Hepatocyte (in vitro differentiated cells): ENCODE measurements around the gene CHCHD6. TPM values are rescaled to one million over a fixed set of nuclear protein-coding genes. Genes with fewer than 3 reads are reported as not detected.

ENCODE experiments used
- DNase-seq: peaks from one replicate; pipeline ENCODE4 v3.0.0-alpha.2; 2016; ENCODE audit warnings: low spot score
- H2AFZ ChIP-seq: fragments of 200-600 bp; sonication (generic); 2 replicates; pipeline ENCODE4 v1.6.0; 2016; ENCODE audit warnings: antibody characterized with exemption, mild to moderate bottlenecking
- H3K27ac ChIP-seq: fragments of 200-600 bp; sonication (generic); 2 replicates; pipeline ENCODE4 v1.5.1; 2016; ENCODE audit warnings: mild to moderate bottlenecking
- H3K27me3 ChIP-seq: fragments of 200-600 bp; sonication (generic); 2 replicates; pipeline ENCODE4 v1.6.1; 2016
- H3K36me3 ChIP-seq: fragments of 200-600 bp; sonication (generic); replicated peaks from 2 replicates; pipeline ENCODE4 v1.5.1; 2016; ENCODE audit warnings: low read depth; ENCODE audit not compliant: insufficient read depth
- H3K4me1 ChIP-seq: fragments of 200-600 bp; sonication (generic); 2 replicates; pipeline ENCODE4 v1.5.1; 2016; ENCODE audit warnings: mild to moderate bottlenecking, moderate library complexity; ENCODE audit not compliant: insufficient read depth
- H3K4me2 ChIP-seq: fragments of 200-600 bp; sonication (generic); 2 replicates; pipeline ENCODE4 v1.6.0; 2016
- H3K4me3 ChIP-seq: fragments of 200-600 bp; sonication (generic); 2 replicates; pipeline ENCODE4 v1.5.1; 2016; ENCODE audit warnings: mild to moderate bottlenecking
- H3K79me2 ChIP-seq: fragments of 200-600 bp; sonication (generic); 2 replicates; pipeline ENCODE4 v1.6.0; 2017; ENCODE audit warnings: mild to moderate bottlenecking
- H3K9me2 ChIP-seq: fragments of 200-600 bp; sonication (generic); replicated peaks from 2 replicates; pipeline ENCODE4 v1.6.0; 2017; ENCODE audit warnings: mild to moderate bottlenecking; ENCODE audit not compliant: insufficient read depth
- H3K9me3 ChIP-seq: fragments of 200-600 bp; sonication (generic); 2 replicates; pipeline ENCODE4 v1.5.1; 2016; ENCODE audit warnings: low read depth, mild to moderate bottlenecking
- H4K20me1 ChIP-seq: fragments of 200-600 bp; sonication (generic); 2 replicates; pipeline ENCODE4 v1.6.0; 2016; ENCODE audit warnings: mild to moderate bottlenecking; ENCODE audit not compliant: insufficient read depth, poor library complexity, severe bottlenecking
- CTCF ChIP-seq: fragments of 200-600 bp; sonication (generic); IDR thresholded peaks from 2 replicates; pipeline ENCODE4 v1.5.1; 2016; ENCODE audit warnings: antibody characterized with exemption, mild to moderate bottlenecking; ENCODE audit not compliant: poor library complexity
- EZH2 ChIP-seq: fragments of 200-600 bp; sonication (generic); IDR thresholded peaks from 2 replicates; pipeline ENCODE4 v1.6.1; 2016; ENCODE audit warnings: antibody characterized with exemption, mild to moderate bottlenecking, borderline replicate concordance
- EZH2phosphoT487 ChIP-seq: fragments of 200-600 bp; sonication (generic); IDR thresholded peaks from one replicate; pipeline ENCODE4 v1.6.1; 2018; ENCODE audit warnings: antibody characterized with exemption, mild to moderate bottlenecking, low read depth, moderate library complexity; ENCODE audit not compliant: unreplicated experiment, severe bottlenecking
- WGBS: methylation state at CpG from one replicate; pipeline ENCODE4 v1.1.6; 2016; ENCODE audit warnings: low lambda C conversion rate; ENCODE audit errors: missing lambda C conversion rate; 5-methylcytosine and 5-hydroxymethylcytosine counted together
- polyA plus RNA-seq: library from polyadenylated mRNA; unstranded; fragments of >200 nt; fragmentation: Nextera tagmentation; extraction: Ambion mirVana; gene quantifications from 2 replicates; pipeline ENCODE4 v1.2.1, GENCODE V29; 2016
- total RNA-seq: library from RNA; depleted of rRNA; stranded (reverse); fragments of >200 nt; gene quantifications from 2 replicates; pipeline ENCODE4 v1.2.3, GENCODE V29; 2014

The CHCHD6 gene
- total and polyA plus RNA-seq, 2 experiments from 2014 or later: 13.8 to 19.7 TPM

GRCh38 chr3:126931806-126932187, 227.8 kb downstream of the CHCHD6 start:
- TF ChIP-seq EZH2phosphoT487 (no peak), EZH2 (no peak), CTCF (no peak)
- no peak for DNase-seq
- H3K4me3 ChIP-seq: no peak overlapping the region
- no peak overlapping the region for H2AFZ ChIP-seq
- 69% methylated on average over 9 of the region's 9 CpGs for WGBS
- no peaks in the 10 kb centered on the region for H3K9me2 ChIP-seq
- H3K79me2 ChIP-seq: no peaks in the 10 kb centered on the region
- H3K27ac ChIP-seq: no peak overlapping the region
- no peak overlapping the region for H3K4me2 ChIP-seq
- no peaks in the 10 kb centered on the region for H3K36me3 ChIP-seq
- no peaks in the 10 kb centered on the region for H4K20me1 ChIP-seq
- H3K4me1 ChIP-seq: no peaks in the 10 kb centered on the region
- peaks cover 6% of the 10 kb centered on the region for H3K27me3 ChIP-seq
- H3K9me3 ChIP-seq: no peaks in the 10 kb centered on the region

GRCh38 chr3:126932188-126932931, 228.3 kb downstream of the CHCHD6 start:
- WGBS: 83% methylated on average over 13 of the region's 13 CpGs
- no peak overlapping the region for H3K4me2 ChIP-seq
- DNase-seq: no peak
- no peaks in the 10 kb centered on the region for H3K4me1 ChIP-seq
- no peak overlapping the region for H3K27ac ChIP-seq
- no peaks in the 10 kb centered on the region for H3K9me3 ChIP-seq
- H3K9me2 ChIP-seq: no peaks in the 10 kb centered on the region
- H3K36me3 ChIP-seq: no peaks in the 10 kb centered on the region
- no peak overlapping the region for H2AFZ ChIP-seq
- H3K27me3 ChIP-seq: peaks cover 6% of the 10 kb centered on the region
- no peaks in the 10 kb centered on the region for H4K20me1 ChIP-seq
- TF ChIP-seq CTCF: no peak
- TF ChIP-seq EZH2: no peak
- no peak for TF ChIP-seq EZH2phosphoT487
- no peak overlapping the region for H3K4me3 ChIP-seq
- no peaks in the 10 kb centered on the region for H3K79me2 ChIP-seq

GRCh38 chr3:126934031-126934531, 230.0 kb downstream of the CHCHD6 start:
- H3K27ac ChIP-seq: no peak overlapping the region
- H3K4me1 ChIP-seq: no peaks in the 10 kb centered on the region
- DNase-seq: peak; percentile 39
- H3K9me2 ChIP-seq: no peaks in the 10 kb centered on the region
- H3K4me2 ChIP-seq: no peak overlapping the region
- no peaks in the 10 kb centered on the region for H3K9me3 ChIP-seq
- 3% methylated on average over 4 of the region's 4 CpGs for WGBS
- H3K36me3 ChIP-seq: no peaks in the 10 kb centered on the region
- H3K4me3 ChIP-seq: no peak overlapping the region
- H3K27me3 ChIP-seq: peaks cover 6% of the 10 kb centered on the region
- peak; percentile 83 for TF ChIP-seq EZH2phosphoT487
- TF ChIP-seq CTCF: no peak
- H2AFZ ChIP-seq: no peak overlapping the region
- no peaks in the 10 kb centered on the region for H4K20me1 ChIP-seq
- H3K79me2 ChIP-seq: no peaks in the 10 kb centered on the region
